GM18505 (cell line): ENCODE results near the gene SYTL3.

Source experiments
- ATAC-seq: cut with Tn5 transposase; IDR thresholded peaks from one replicate; pipeline ENCODE4 v1.9.1; 2021; ENCODE audit not compliant: unreplicated experiment
- POLR2A ChIP-seq: IDR thresholded peaks from 4 replicates; pipeline ENCODE4 v1.6.1; 2011; ENCODE audit warnings: borderline replicate concordance; ENCODE audit not compliant: insufficient read depth, insufficient read length; ENCODE audit errors: extremely low read depth

Gene SYTL3

GRCh38 chr6:158812611-158813010 lies 162.8 kb downstream of the SYTL3 start:
- TF ChIP-seq POLR2A = no peak
- no peak for ATAC-seq

GRCh38 chr6:158813032-158813431 lies 163.2 kb downstream of the SYTL3 start:
- ATAC-seq = no peak
- TF ChIP-seq POLR2A = no peak
